ENCODE data around the gene OR2V2. TPM values are rescaled to one million over a fixed set of nuclear protein-coding genes. Genes with fewer than 3 reads are reported as not detected.
"Not testable (repeated sequence)": the region's sequence is repeated elsewhere in the genome, so short reads cannot be mapped to it uniquely, and the experiment has no call there.

The OR2V2 gene
- total RNA-seq, 1 donor from 2014 or later: not detected

GRCh38 chr5:181114844-181115778, 32.3 kb upstream of the OR2V2 start:
- DNase-seq: peak; percentile 31

GRCh38 chr5:181118369-181118768, 29.0 kb upstream of the OR2V2 start:
- no peak for DNase-seq

- no peak for DNase-seq
Measured at GRCh38 chr5:181119105-181119504, 28.3 kb upstream of the OR2V2 start.

GRCh38 chr5:181120306-181120705, 27.1 kb upstream of the OR2V2 start:
- no peak for DNase-seq

GRCh38 chr5:181120761-181121160, 26.6 kb upstream of the OR2V2 start:
- DNase-seq: no peak

- DNase-seq: no peak
Measured at GRCh38 chr5:181121675-181122561, 25.5 kb upstream of the OR2V2 start.

GRCh38 chr5:181124526-181124925, 22.9 kb upstream of the OR2V2 start:
- DNase-seq: no peak

GRCh38 chr5:181126841-181127240, 20.5 kb upstream of the OR2V2 start:
- DNase-seq: no peak

GRCh38 chr5:181127456-181127855, 19.9 kb upstream of the OR2V2 start:
- no peak for DNase-seq

- DNase-seq: no peak
Measured at GRCh38 chr5:181127907-181128626, 19.3 kb upstream of the OR2V2 start.

- DNase-seq: no peak
Measured at GRCh38 chr5:181129601-181130000, 17.8 kb upstream of the OR2V2 start.

- DNase-seq: not testable (repeated sequence)
Measured at GRCh38 chr5:181130081-181130480, 17.3 kb upstream of the OR2V2 start.

- no peak for DNase-seq
Measured at GRCh38 chr5:181130832-181131496, 16.4 kb upstream of the OR2V2 start, which contains the start of gene OR2V1. OR2V1 (minus strand) TSS chr5:181131169; CDS start chr5:181125304, 5,865 bp downstream.

GRCh38 chr5:181131514-181131913, 15.9 kb upstream of the OR2V2 start:
- no peak for DNase-seq

- no peak for DNase-seq
Measured at GRCh38 chr5:181133083-181133482, 14.3 kb upstream of the OR2V2 start.

GRCh38 chr5:181133610-181134231, 13.7 kb upstream of the OR2V2 start:
- DNase-seq: no peak

- DNase-seq: no peak
Measured at GRCh38 chr5:181134259-181134658, 13.1 kb upstream of the OR2V2 start.

- no peak for DNase-seq
Measured at GRCh38 chr5:181136361-181136955, 10.9 kb upstream of the OR2V2 start.

- DNase-seq: no peak
Measured at GRCh38 chr5:181138258-181138657, 9.1 kb upstream of the OR2V2 start.

GRCh38 chr5:181140766-181141165, 6.6 kb upstream of the OR2V2 start:
- no peak for DNase-seq

GRCh38 chr5:181142054-181142453, 5.3 kb upstream of the OR2V2 start:
- no peak for DNase-seq

Data from tongue (tissue), 2 donors.